Prostate gland (tissue), 2 donors: ENCODE measurements around the gene SOX5.
"Not testable (repeated sequence)": the region's sequence is repeated elsewhere in the genome, so short reads cannot be mapped to it uniquely, and the experiment has no call there.

Experiments used
- CTCF ChIP-seq, 4 experiments: fragments of 200-600 bp in 2 of 4; fragments of 450-650 bp in 2 of 4; sonication (generic) in 2 of 4; IDR thresholded peaks; 1 replicate in 3 of 4; 2 replicates in 1 of 4; pipeline ENCODE4 v1.5.1; 2016 to 2019; ENCODE audit warnings: antibody characterized with exemption in 4 of 4, mild to moderate bottlenecking in 2 of 4, moderate library complexity in 2 of 4
- POLR2A ChIP-seq: fragments of 450-650 bp; IDR thresholded peaks from one replicate; pipeline ENCODE4 v1.6.1; 2016; ENCODE audit warnings: antibody characterized with exemption, mild to moderate bottlenecking
- POLR2AphosphoS5 ChIP-seq: sonication (generic); formaldehyde crosslinking; IDR thresholded peaks from one replicate; pipeline ENCODE4 v1.6.1; 2017; ENCODE audit warnings: antibody characterized with exemption

GRCh38 chr12:23509832-23510231 lies 439.6 kb downstream of the SOX5 start:
- not testable (repeated sequence) for TF ChIP-seq POLR2AphosphoS5; POLR2A; CTCF (IDR thresholded peaks at IDR 0.05)
